ENCODE results near the gene SEC61B. TPM values are rescaled to one million over a fixed set of nuclear protein-coding genes. Genes with fewer than 3 reads are reported as not detected.

The SEC61B gene
- 10 to 100 TPM; 46.4 to 75.0 (median 51.4) TPM for total RNA-seq
- 103 TPM for polyA plus RNA-seq
- long read RNA-seq, donor 1, transcript SEC61B-201 (4 exons, 545 nt), result major isoform, 29 of 30 reads
- long read RNA-seq, donor 1, partial matches to known transcripts, result 0 of 30 reads
- long read RNA-seq, donor 1, other reads (novel, unspliced or antisense), result 0 of 30 reads
- long read RNA-seq, donor 2, transcript SEC61B-201 (4 exons, 545 nt), result major isoform, 38 of 42 reads
- long read RNA-seq, donor 2, partial matches to known transcripts, result 2 of 42 reads
- long read RNA-seq, donor 2, other reads (novel, unspliced or antisense), result 2 of 42 reads
- long read RNA-seq, donor 3, transcript SEC61B-201 (4 exons, 545 nt), result major isoform, 15 of 18 reads
- long read RNA-seq, donor 3, partial matches to known transcripts, result 0 of 18 reads
- long read RNA-seq, donor 3, other reads (novel, unspliced or antisense), result 3 of 18 reads
- long read RNA-seq, donor 4, transcript SEC61B-201 (4 exons, 545 nt), result major isoform, 19 of 20 reads
- long read RNA-seq, donor 4, partial matches to known transcripts, result 1 of 20 reads
- long read RNA-seq, donor 4, other reads (novel, unspliced or antisense), result 0 of 20 reads

GRCh38 chr9:99221621-99222415 is at the start of gene SEC61B, which contains the start of gene ALG2:
Gene SEC61B (plus strand): TSS chr9:99222282. CDS start chr9:99222364, 82 bp downstream.
Gene ALG2 (minus strand): TSS chr9:99221942. CDS start chr9:99221894, 48 bp downstream.
- Histone ChIP-seq H3K27ac (ENCODE audit: low read length) (peak within 1 kb of the TSS; percentile 92), H3K4me3 (ENCODE audit: low read length) (peak within 1 kb of the TSS; percentile 98), H3K9me3 (ENCODE audit: control insufficient read depth, low read length) (no peaks in the 10 kb centered on the region), H3K27me3 (ENCODE audit: control insufficient read depth, insufficient read depth) (no peaks in the 10 kb centered on the region), H3K4me1 (ENCODE audit: control insufficient read depth, insufficient read depth, low read length) (peaks cover 3% of the 10 kb centered on the region)
- ATAC-seq (peak; percentile 99), DNase-seq (peak; percentile 96 to 98 (median 98))
- WGBS, result under 1% methylated on average over 70 of the region's 70 CpGs
- intact Hi-C loops (cut with DNase I), result no loop called here

- intact Hi-C loops (cut with DNase I), result no loop called here
- no peak for DNase-seq
- no peaks in the 10 kb centered on the region for H3K27me3 ChIP-seq (ENCODE audit: control insufficient read depth, insufficient read depth)
- no peak overlapping the region for H3K27ac ChIP-seq (ENCODE audit: low read length)
- 70% methylated on average over 10 of the region's 10 CpGs for WGBS
- H3K4me3 ChIP-seq (ENCODE audit: low read length), result no peak overlapping the region
- ATAC-seq, result no peak
- H3K4me1 ChIP-seq (ENCODE audit: control insufficient read depth, insufficient read depth, low read length), result no peaks in the 10 kb centered on the region
- H3K9me3 ChIP-seq (ENCODE audit: control insufficient read depth, low read length), result no peaks in the 10 kb centered on the region
Observed at GRCh38 chr9:99173570-99174504, 48.2 kb upstream of the SEC61B start.

- intact Hi-C loops (cut with DNase I), result no loop called here
- H3K4me1 ChIP-seq (ENCODE audit: control insufficient read depth, insufficient read depth, low read length), result no peaks in the 10 kb centered on the region
- no peaks in the 10 kb centered on the region for H3K9me3 ChIP-seq (ENCODE audit: control insufficient read depth, low read length)
- H3K4me3 ChIP-seq (ENCODE audit: low read length), result no peak overlapping the region
- ATAC-seq, result no peak
- WGBS, result 78% methylated on average over 4 of the region's 4 CpGs
- H3K27ac ChIP-seq (ENCODE audit: low read length), result no peak overlapping the region
- no peaks in the 10 kb centered on the region for H3K27me3 ChIP-seq (ENCODE audit: control insufficient read depth, insufficient read depth)
- DNase-seq, result no peak
Observed at GRCh38 chr9:99176527-99177013, 45.5 kb upstream of the SEC61B start.

GRCh38 chr9:99177576-99178366 is 44.3 kb upstream of the SEC61B start:
- no peaks in the 10 kb centered on the region for H3K9me3 ChIP-seq (ENCODE audit: control insufficient read depth, low read length)
- DNase-seq (no peak), ATAC-seq (no peak)
- intact Hi-C loops (cut with DNase I), result no loop called here
- WGBS, result 91% methylated on average over 8 of the region's 8 CpGs
- H3K27me3 ChIP-seq (ENCODE audit: control insufficient read depth, insufficient read depth), result no peaks in the 10 kb centered on the region
- H3K4me3 ChIP-seq (ENCODE audit: low read length), result no peak overlapping the region
- H3K4me1 ChIP-seq (ENCODE audit: control insufficient read depth, insufficient read depth, low read length), result no peaks in the 10 kb centered on the region
- no peak overlapping the region for H3K27ac ChIP-seq (ENCODE audit: low read length)

- ATAC-seq, result no peak
- H3K4me3 ChIP-seq (ENCODE audit: low read length), result no peak overlapping the region
- no peak overlapping the region for H3K27ac ChIP-seq (ENCODE audit: low read length)
- intact Hi-C loops (cut with DNase I), result no loop called here
- H3K4me1 ChIP-seq (ENCODE audit: control insufficient read depth, insufficient read depth, low read length), result no peaks in the 10 kb centered on the region
- no peaks in the 10 kb centered on the region for H3K27me3 ChIP-seq (ENCODE audit: control insufficient read depth, insufficient read depth)
- no peak for DNase-seq
- H3K9me3 ChIP-seq (ENCODE audit: control insufficient read depth, low read length), result no peaks in the 10 kb centered on the region
- 89% methylated on average over 17 of the region's 17 CpGs for WGBS
Observed at GRCh38 chr9:99178912-99179872, 42.9 kb upstream of the SEC61B start.

- H3K4me1 ChIP-seq (ENCODE audit: control insufficient read depth, insufficient read depth, low read length), result no peaks in the 10 kb centered on the region
- H3K27me3 ChIP-seq (ENCODE audit: control insufficient read depth, insufficient read depth), result no peaks in the 10 kb centered on the region
- no peak overlapping the region for H3K4me3 ChIP-seq (ENCODE audit: low read length)
- 92% methylated on average over 1 of the region's 1 CpG for WGBS
- ATAC-seq (no peak), DNase-seq (no peak)
- H3K27ac ChIP-seq (ENCODE audit: low read length), result no peak overlapping the region
- intact Hi-C loops (cut with DNase I), result loop anchor here in 1 of 4 donors (10.0 kb wide), 1 partner anchor 635 kb away; no protein-coding TSS in a partner anchor
- H3K9me3 ChIP-seq (ENCODE audit: control insufficient read depth, low read length), result no peaks in the 10 kb centered on the region
Observed at GRCh38 chr9:99180199-99180598, 41.9 kb upstream of the SEC61B start.

GRCh38 chr9:99180662-99181061 is 41.4 kb upstream of the SEC61B start:
- no peaks in the 10 kb centered on the region for H3K27me3 ChIP-seq (ENCODE audit: control insufficient read depth, insufficient read depth)
- no peaks in the 10 kb centered on the region for H3K4me1 ChIP-seq (ENCODE audit: control insufficient read depth, insufficient read depth, low read length)
- 75% methylated on average over 9 of the region's 9 CpGs for WGBS
- H3K4me3 ChIP-seq (ENCODE audit: low read length), result no peak overlapping the region
- no peak overlapping the region for H3K27ac ChIP-seq (ENCODE audit: low read length)
- no peaks in the 10 kb centered on the region for H3K9me3 ChIP-seq (ENCODE audit: control insufficient read depth, low read length)
- ATAC-seq (no peak), DNase-seq (no peak)
- intact Hi-C loops (cut with DNase I), result loop anchor here in 1 of 4 donors (10.0 kb wide), 1 partner anchor 634 kb away; no protein-coding TSS in a partner anchor

- intact Hi-C loops (cut with DNase I), result loop anchor here in 1 of 4 donors (10.0 kb wide), 1 partner anchor 634 kb away; no protein-coding TSS in a partner anchor
- H3K27ac ChIP-seq (ENCODE audit: low read length), result no peak overlapping the region
- ATAC-seq (no peak), DNase-seq (no peak)
- 60% methylated on average over 2 of the region's 2 CpGs for WGBS
- no peak overlapping the region for H3K4me3 ChIP-seq (ENCODE audit: low read length)
- no peaks in the 10 kb centered on the region for H3K4me1 ChIP-seq (ENCODE audit: control insufficient read depth, insufficient read depth, low read length)
- no peaks in the 10 kb centered on the region for H3K9me3 ChIP-seq (ENCODE audit: control insufficient read depth, low read length)
- H3K27me3 ChIP-seq (ENCODE audit: control insufficient read depth, insufficient read depth), result no peaks in the 10 kb centered on the region
Observed at GRCh38 chr9:99181206-99181605, 40.9 kb upstream of the SEC61B start.

- H3K4me1 ChIP-seq (ENCODE audit: control insufficient read depth, insufficient read depth, low read length), result no peaks in the 10 kb centered on the region
- DNase-seq (no peak), ATAC-seq (no peak)
- WGBS, result 81% methylated on average over 4 of the region's 4 CpGs
- H3K9me3 ChIP-seq (ENCODE audit: control insufficient read depth, low read length), result no peaks in the 10 kb centered on the region
- no peak overlapping the region for H3K4me3 ChIP-seq (ENCODE audit: low read length)
- H3K27me3 ChIP-seq (ENCODE audit: control insufficient read depth, insufficient read depth), result no peaks in the 10 kb centered on the region
- no peak overlapping the region for H3K27ac ChIP-seq (ENCODE audit: low read length)
- intact Hi-C loops (cut with DNase I), result loop anchor here in 1 of 4 donors (10.0 kb wide), 1 partner anchor 633 kb away; no protein-coding TSS in a partner anchor
Observed at GRCh38 chr9:99181621-99182020, 40.5 kb upstream of the SEC61B start.
